Fibroblast of lung (primary cell): ENCODE measurements around the gene HACD2.

ENCODE experiments used
- CTCF ChIP-seq, 2 donors: IDR thresholded peaks in 1 of 2; conservative IDR thresholded peaks in 1 of 2; 1 replicate in 1 of 2; 2 replicates in 1 of 2; pipeline ENCODE4 v1.5.1; 2011 to 2012; ENCODE audit warnings: low read length in 2 of 2, control low read depth in 1 of 2, inconsistent platforms in 1 of 2, low read depth in 1 of 2, mild to moderate bottlenecking in 1 of 2
- EZH2 ChIP-seq: IDR thresholded peaks from 2 replicates; pipeline ENCODE4 v1.5.1; 2012; ENCODE audit warnings: low read length, control low read depth, mild to moderate bottlenecking; ENCODE audit errors: missing control alignments

GRCh38 chr3:123623346-123623880 lies 38.6 kb upstream of the HACD2 start:
- TF ChIP-seq CTCF (conservative IDR thresholded peaks at IDR 0.05 in 1 of 2, IDR thresholded peaks at IDR 0.05 in 1 of 2; ENCODE audit: low read depth in 1 of 2, low read length in 2 of 2) (no peak), EZH2 (no peak)
